ENCODE measurements around the gene PRICKLE2.
"Not testable (repeated sequence)": the region's sequence is repeated elsewhere in the genome, so short reads cannot be mapped to it uniquely, and the experiment has no call there.

Gene PRICKLE2

GRCh38 chr3:64099316-64099715 is 126.0 kb downstream of the PRICKLE2 start:
- no peak for DNase-seq (ENCODE audit: low read depth)

GRCh38 chr3:64098670-64099069 is 126.6 kb downstream of the PRICKLE2 start:
- no peak for DNase-seq (ENCODE audit: low read depth)

DNA sequence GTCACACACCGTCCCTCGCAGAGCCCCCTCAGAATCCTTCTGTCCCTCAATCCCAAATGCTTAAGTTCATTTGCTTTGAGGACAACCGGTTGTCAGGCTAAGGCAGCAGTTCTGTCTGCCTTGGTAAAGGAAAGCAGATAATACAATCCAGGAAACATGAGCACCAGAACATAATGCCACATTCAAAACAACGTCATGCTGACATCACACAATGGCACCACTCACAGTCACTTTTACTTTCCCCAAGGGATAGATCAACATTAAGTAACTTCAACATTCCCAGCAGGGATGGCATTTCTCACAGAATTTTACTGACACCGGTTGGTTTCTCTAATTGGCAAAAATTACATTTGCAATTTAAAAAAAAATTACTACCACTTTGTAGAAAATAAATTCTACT is 127.3 kb downstream of the PRICKLE2 start:
- no peak for DNase-seq (ENCODE audit: low read depth)

- no peak for DNase-seq (ENCODE audit: low read depth)
Observed at GRCh38 chr3:64095802-64096201, 129.5 kb downstream of the PRICKLE2 start.

GRCh38 chr3:64094713-64095079 is 130.6 kb downstream of the PRICKLE2 start:
- DNase-seq (ENCODE audit: low read depth): no peak

DNA sequence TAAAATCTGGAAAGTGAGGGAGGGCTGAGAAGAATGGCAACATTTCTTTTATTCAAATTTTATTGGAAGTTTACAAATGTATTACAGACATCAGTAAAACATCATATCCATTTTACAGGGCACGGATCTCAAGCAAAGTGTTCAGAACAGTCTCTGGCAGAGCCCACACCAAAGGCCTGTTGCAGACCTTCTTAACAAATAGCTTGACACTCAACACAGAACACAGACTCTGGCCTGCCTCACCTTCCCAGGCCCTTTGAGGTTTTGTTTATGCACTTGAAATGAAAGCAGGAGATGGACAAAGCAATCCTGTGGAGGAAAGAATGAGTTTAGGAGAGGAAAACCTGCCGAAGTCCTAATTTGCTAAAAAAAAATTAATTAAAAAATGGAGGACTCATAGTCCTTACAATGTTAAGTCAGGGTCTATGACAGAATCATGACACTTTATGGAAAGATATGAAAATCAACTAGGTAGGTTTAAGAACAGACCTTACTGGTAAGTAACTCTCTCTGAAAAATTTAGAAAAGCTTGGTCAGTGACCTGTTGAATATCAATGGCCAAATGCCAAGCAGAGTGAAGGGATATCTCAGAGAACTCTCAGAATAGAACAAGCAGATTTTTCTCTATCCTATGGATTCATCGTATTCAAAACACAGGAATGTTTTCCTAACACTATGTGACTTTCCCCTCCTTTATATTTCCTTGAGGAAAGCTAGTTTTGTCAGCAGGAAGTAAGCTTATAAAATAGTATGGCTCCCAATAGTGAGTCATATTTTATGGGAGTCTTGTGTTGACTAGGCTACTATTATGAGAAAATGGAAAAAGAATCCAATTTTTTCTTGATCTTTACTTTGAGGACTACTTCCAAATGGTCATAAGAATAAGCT is 131.2 kb downstream of the PRICKLE2 start:
- DNase-seq (ENCODE audit: low read depth): no peak

- no peak for DNase-seq (ENCODE audit: low read depth)
Observed at GRCh38 chr3:64093211-64093610, 132.1 kb downstream of the PRICKLE2 start.

DNA sequence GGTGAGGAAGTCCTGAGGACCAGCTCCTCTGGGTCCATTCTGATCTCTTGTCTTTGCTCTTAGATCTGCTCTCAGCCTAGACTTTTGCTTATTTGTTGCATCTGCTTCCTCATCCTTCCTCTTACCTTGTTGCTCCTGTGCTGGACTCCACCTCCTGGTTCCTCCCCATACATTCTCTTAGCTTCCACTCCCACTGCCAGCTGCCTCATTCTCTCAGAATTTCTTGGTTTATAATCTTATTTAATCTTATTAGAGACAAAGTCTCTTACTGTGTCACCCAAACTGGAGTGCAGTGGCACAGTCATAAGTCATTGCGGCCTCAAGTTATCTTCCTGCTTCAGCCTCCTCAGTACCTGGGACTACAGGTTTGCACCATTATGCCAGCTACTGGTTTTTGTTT is 133.8 kb downstream of the PRICKLE2 start:
- DNase-seq (ENCODE audit: low read depth): no peak

GRCh38 chr3:64089386-64089785 is 135.9 kb downstream of the PRICKLE2 start:
- DNase-seq (ENCODE audit: low read depth): not testable (repeated sequence)

DNA sequence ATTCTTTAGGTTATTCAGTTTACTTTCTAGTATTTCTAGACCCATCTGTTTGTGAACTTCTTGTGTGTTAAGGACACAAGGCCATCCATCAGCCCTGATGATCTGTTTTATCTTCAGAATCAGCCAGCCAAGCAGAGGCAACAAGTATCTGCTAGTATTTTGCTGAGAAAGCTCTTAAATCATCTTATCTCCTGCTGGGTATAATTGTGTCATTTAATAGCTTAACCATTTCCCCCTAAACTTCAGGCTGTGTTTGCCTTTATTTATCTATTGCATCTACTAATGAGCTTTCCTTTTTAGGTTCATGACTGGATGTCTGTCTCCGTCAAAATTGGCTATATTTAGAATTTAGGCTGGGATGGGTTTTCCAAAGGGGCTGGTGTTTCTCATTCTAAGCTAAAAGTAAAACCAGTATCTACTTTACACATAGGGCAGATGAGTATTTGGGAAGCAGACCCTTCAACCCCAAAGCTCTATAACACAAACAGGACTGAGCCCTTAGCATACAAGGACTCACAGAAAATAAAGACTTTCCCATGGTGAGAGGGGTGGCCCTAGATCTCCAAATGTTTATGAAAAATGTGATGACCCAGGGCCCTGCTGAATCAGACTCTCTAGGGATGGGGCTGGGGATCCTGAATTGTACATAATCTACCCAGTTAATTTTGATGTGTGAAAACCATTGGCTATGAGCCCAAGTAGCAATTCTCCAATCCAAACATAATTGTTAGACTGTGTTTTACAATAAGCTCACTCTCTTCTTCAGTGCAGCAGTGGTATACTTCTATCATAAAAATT is 136.7 kb downstream of the PRICKLE2 start:
- no peak for DNase-seq (ENCODE audit: low read depth)

- DNase-seq (ENCODE audit: low read depth): no peak
Observed at GRCh38 chr3:64086479-64087252, 138.6 kb downstream of the PRICKLE2 start.

DNA sequence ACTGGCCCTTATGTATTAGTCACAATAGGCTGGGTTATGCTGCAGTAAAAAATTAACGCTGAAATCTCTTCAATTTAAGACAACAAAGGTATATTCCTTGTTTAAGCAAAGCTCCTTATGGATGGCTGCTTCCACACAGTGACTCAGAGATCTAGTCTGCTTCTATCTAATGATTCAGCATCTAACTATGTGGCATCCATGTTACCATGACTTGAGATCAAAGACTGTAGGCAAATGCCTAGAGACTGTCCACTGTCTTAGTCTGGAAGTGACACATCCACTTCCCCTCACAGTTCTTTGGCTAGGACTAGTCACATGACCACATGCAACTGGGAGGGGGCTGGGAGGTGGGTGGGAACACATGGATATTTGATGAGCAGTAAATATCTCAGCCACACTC is 140.6 kb downstream of the PRICKLE2 start:
- no peak for DNase-seq (ENCODE audit: low read depth)

GRCh38 chr3:64083575-64083974 is 141.7 kb downstream of the PRICKLE2 start:
- no peak for DNase-seq (ENCODE audit: low read depth)

GRCh38 chr3:64082961-64083541 is 142.2 kb downstream of the PRICKLE2 start:
- no peak for DNase-seq (ENCODE audit: low read depth)

DNA sequence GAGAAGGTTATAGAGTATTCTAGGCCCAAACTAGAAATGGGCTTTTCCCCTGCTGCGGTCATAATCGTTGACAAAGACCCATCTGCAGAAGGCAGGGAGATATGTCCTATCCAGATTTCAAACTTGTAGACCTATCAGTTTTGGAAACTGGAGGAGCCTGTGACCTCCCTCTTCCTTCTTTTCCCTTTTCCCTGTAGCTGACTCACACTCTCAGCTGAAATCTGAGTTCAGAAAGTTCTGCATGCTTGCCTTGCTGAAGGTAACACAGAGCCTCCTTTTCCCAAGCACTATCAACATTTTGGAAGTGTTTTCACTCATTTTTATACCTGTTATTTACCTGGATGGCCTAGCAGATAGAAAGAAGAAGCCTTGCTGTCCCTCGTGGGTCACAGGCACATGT is 142.9 kb downstream of the PRICKLE2 start:
- no peak for DNase-seq (ENCODE audit: low read depth)

DNA sequence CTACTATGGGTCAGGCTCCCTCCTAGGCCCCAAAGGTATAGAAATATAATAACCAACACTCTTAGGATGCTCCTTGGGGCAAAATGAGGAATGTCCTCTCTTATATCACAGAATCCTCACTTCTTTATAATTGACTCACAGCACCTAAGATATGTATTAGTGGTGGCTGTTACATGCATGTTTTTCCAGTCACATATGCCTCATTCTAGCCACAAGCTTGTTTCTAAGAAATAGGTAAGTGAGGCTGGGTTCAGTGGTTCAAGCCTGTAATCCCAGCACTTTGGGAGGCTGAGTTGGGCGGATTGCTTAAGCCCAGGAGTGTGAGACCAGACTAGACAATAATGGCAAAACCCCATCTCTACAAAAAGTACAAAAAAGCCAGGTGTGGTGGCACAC is 144.0 kb downstream of the PRICKLE2 start:
- DNase-seq (ENCODE audit: low read depth): no peak

DNA sequence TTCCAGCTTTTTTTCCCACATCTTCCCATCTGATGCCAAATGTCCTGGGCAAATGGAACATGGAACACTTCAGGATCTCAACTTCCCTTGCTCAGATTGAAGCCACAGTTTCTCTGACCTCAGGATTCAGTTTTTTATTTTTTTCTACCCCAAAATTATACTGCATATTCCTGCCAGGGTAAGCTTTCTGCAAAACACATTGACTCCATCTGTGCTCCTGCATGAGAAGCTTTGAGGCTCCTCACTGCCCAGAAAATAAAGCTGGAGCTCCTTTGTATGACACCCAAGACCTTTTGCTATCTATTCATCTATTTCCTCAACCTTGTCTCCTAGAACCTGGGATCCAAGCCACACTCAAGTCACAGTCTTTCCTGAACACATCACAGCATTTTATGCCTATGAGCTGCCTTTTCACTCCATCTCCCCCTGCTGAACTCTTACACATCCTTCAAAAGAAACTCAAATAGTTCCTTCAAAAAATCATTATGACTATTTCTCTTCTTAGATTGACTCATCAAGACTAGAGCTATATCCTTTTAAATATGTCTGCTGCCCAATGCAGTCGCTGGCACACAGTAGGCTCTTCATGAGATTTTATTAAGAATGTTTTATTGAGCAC is 144.5 kb downstream of the PRICKLE2 start:
- DNase-seq (ENCODE audit: low read depth): no peak

DNA sequence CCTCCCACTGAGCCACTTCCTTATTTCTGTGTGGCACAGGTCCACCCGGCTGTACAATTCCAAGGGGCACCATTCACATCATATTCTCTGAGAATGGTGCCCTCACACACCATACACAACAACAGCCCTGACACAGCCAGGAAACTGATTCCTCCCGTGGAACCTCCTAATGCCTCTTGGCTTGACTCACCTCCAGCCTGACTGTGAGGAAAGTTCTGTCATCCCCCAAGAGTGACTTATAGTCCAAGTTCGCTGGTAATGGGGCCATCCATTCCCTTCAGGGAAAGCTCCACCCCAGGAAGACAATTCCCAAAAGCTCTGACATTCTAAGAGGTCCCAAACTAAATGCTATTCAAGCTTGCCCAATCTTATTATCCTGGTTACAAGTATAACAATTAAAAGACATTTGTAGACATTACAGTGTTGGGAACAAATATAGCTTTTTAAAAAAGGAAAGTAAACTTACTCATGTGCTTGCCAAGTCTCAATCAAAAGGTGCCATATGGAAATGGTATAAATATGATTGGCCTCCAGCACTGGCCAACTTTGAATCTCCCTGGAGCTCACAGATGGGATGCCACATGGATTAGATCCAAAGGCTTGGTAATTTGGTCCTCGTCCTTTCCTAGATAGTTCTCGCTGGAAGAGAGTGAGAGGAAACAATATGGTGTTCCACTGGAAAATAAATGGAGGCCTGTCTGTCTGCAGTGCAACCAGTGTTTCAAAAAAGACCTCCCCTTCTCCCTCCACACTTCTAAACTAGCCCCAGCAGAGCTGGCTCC is 145.7 kb downstream of the PRICKLE2 start:
- DNase-seq (ENCODE audit: low read depth): no peak

- no peak for DNase-seq (ENCODE audit: low read depth)
Observed at GRCh38 chr3:64078966-64079365, 146.3 kb downstream of the PRICKLE2 start.

GRCh38 chr3:64074895-64075679 is 150.2 kb downstream of the PRICKLE2 start:
- no peak for DNase-seq (ENCODE audit: low read depth)

Data from stimulated activated CD4-positive, alpha-beta T cell treated with anti-CD3 and anti-CD28 coated beads, Interleukin-2, amount 100 ng/mL, for 4 hours (primary cell).